Adrenal gland (tissue), 12 donors: Measurements from ENCODE around the gene SLC9A9. TPM values are rescaled to one million over a fixed set of nuclear protein-coding genes. Genes with fewer than 3 reads are reported as not detected.

ENCODE experiments used
- DNase-seq, 7 donors: peaks; one replicate each; pipeline ENCODE4 v3.0.0-alpha.2; 2019 to 2020
- H3K27ac ChIP-seq, 5 donors: fragments of 200-600 bp; sonication (generic) in 4 of 5; 1 replicate in 3 of 5; 2 replicates in 2 of 5; pipeline versions ENCODE4 v1.5.1 to v1.8.0; 2016 to 2020; ENCODE audit warnings: mild to moderate bottlenecking in 1 of 5
- H3K27me3 ChIP-seq: fragments of 200-600 bp; 2 replicates; pipeline ENCODE4 v1.8.0; 2021
- H3K36me3 ChIP-seq, 2 donors: fragments of 200-600 bp; replicated peaks in 1 of 2; 1 replicate in 1 of 2; 2 replicates in 1 of 2; pipeline versions ENCODE4 v1.5.1 to v1.8.0; 2018 to 2022
- H3K4me1 ChIP-seq, 2 donors: fragments of 200-600 bp; replicated peaks in 1 of 2; 1 replicate in 1 of 2; 2 replicates in 1 of 2; pipeline versions ENCODE4 v1.5.1 to v1.8.0; 2018 to 2021
- H3K4me3 ChIP-seq, 4 donors: fragments of 200-600 bp; sonication (generic) in 3 of 4; one replicate each; pipeline ENCODE4 v1.5.1; 2016 to 2018
- H3K9me3 ChIP-seq, 3 donors: fragments of 200-600 bp; sonication (generic) in 1 of 3; replicated peaks in 1 of 3; 1 replicate in 2 of 3; 2 replicates in 1 of 3; pipeline versions ENCODE4 v1.5.1 to v1.8.0; 2016 to 2021
- POLR2A ChIP-seq, 2 donors: fragments of 450-650 bp; IDR thresholded peaks; one replicate each; pipeline ENCODE4 v1.6.1; 2017; ENCODE audit warnings: antibody characterized with exemption in 2 of 2, mild to moderate bottlenecking in 2 of 2, moderate library complexity in 1 of 2
- WGBS, 4 donors: extraction: QIAGEN DNeasy Blood & Tissue Kit in 2 of 4; methylation state at CpG; one replicate each; pipeline versions ENCODE4 v1.1.5 to v1.1.7; 2013 to 2017; 5-methylcytosine and 5-hydroxymethylcytosine counted together
- intact Hi-C, 2 donors: fragments of 100-400 bp; cut with DNase I; formaldehyde crosslinking; loops; one replicate each; pipeline versions ENCODE4 v1.14.1 to v1.15.0; 2022 to 2023
- polyA plus RNA-seq, 3 donors: library from polyadenylated mRNA; stranded (reverse); fragments of 200-250 nt in 2 of 3; fragments of 350-450 nt in 1 of 3; fragmentation: Illumina TruSeq in 1 of 3; extraction: RNeasy Lipid Tissue Mini Kit (QIAGEN cat#74804) in 1 of 3; gene quantifications; one replicate each; pipeline ENCODE4 v1.2.3, GENCODE V29; 2013 to 2014
- total RNA-seq, 9 donors: library from RNA; depleted of rRNA in 4 of 9; stranded (reverse); fragments of >200 nt in 4 of 9; fragments of 120-200 nt in 1 of 9; fragmentation: NEBNext Ultra II Directional in 1 of 9; extraction: Animal tissue kit (Norgen Biotek cat#: 25700) in 1 of 9; gene quantifications; one replicate each; pipeline versions ENCODE4 v1.1.0 to v1.2.4, GENCODE V29; 2013 to 2023
- TF ChIP-seq, protein P1 (sequence below), 6 experiments: fragments of 450-650 bp in 4 of 6; fragments of 200-600 bp in 2 of 6; sonication (generic) in 1 of 6; IDR thresholded peaks; 1 replicate in 5 of 6; 2 replicates in 1 of 6; pipeline versions ENCODE4 v1.5.1 to v1.8.0; 2016 to 2021; ENCODE audit warnings: antibody characterized with exemption in 6 of 6, mild to moderate bottlenecking in 2 of 6, moderate library complexity in 1 of 6
- donor health status: healthy with polysubstance abuse.
- donor health status: Bipolar disorder and iron deficiency.
- donor health status: DM: yes; HTN: yes; CAD: no.
- donor health status: DM: no; HTN: no; CAD: no.
- donor health status: DM: no; HTN: no; CAD: no.
- donor health status: DM: yes; HTN: yes; CAD: no.

Gene SLC9A9
- total and polyA plus RNA-seq, 12 donors: 4.2 to 23.7 (median 13.5) TPM

DNA sequence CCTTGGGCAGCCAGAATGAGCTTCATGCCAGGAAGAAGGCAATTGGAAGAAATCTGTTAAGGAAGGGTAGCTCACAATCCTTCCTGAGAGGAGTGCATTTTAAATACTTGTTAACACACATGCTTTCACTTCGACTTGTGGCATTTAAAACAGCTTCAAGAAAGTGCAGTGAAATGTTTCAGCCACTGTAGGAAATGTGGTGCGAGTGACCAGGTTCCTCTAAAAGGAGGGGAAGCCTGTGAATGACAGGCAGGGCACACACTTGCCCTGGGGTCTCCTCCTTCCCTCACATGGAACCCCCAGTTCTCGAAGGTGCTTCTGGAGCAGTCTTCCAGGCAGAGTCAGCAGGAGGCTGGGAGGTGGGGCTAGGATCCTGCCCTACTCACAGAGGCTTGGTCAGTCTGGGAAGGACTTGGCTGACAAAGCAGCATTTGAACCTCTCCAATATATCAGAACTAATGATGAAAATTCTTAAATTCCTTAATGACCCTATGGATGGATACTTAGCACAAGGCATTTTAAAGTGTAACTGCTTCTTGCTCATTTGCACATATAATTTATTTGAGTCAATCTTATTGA, 370.1 kb downstream of the SLC9A9 start:
- no peak overlapping the region for H3K27ac ChIP-seq
- H3K9me3 ChIP-seq: no peaks in the 10 kb centered on the region
- intact Hi-C loops: no loop called here
- H3K4me1 ChIP-seq: no peaks in the 10 kb centered on the region
- WGBS, 4 donors: 66 to 85% (median 69%) methylated on average over 3 of the region's 3 CpGs
- H3K4me3 ChIP-seq: no peak overlapping the region
- DNase-seq: no peak
- no peaks in the 10 kb centered on the region for H3K27me3 ChIP-seq
- no peak for TF ChIP-seq POLR2A (IDR thresholded peaks at IDR 0.05)
- TF ChIP-seq, protein P1, sequence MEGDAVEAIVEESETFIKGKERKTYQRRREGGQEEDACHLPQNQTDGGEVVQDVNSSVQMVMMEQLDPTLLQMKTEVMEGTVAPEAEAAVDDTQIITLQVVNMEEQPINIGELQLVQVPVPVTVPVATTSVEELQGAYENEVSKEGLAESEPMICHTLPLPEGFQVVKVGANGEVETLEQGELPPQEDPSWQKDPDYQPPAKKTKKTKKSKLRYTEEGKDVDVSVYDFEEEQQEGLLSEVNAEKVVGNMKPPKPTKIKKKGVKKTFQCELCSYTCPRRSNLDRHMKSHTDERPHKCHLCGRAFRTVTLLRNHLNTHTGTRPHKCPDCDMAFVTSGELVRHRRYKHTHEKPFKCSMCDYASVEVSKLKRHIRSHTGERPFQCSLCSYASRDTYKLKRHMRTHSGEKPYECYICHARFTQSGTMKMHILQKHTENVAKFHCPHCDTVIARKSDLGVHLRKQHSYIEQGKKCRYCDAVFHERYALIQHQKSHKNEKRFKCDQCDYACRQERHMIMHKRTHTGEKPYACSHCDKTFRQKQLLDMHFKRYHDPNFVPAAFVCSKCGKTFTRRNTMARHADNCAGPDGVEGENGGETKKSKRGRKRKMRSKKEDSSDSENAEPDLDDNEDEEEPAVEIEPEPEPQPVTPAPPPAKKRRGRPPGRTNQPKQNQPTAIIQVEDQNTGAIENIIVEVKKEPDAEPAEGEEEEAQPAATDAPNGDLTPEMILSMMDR (IDR thresholded peaks at IDR 0.05): no peak
- no peaks in the 10 kb centered on the region for H3K36me3 ChIP-seq

DNA sequence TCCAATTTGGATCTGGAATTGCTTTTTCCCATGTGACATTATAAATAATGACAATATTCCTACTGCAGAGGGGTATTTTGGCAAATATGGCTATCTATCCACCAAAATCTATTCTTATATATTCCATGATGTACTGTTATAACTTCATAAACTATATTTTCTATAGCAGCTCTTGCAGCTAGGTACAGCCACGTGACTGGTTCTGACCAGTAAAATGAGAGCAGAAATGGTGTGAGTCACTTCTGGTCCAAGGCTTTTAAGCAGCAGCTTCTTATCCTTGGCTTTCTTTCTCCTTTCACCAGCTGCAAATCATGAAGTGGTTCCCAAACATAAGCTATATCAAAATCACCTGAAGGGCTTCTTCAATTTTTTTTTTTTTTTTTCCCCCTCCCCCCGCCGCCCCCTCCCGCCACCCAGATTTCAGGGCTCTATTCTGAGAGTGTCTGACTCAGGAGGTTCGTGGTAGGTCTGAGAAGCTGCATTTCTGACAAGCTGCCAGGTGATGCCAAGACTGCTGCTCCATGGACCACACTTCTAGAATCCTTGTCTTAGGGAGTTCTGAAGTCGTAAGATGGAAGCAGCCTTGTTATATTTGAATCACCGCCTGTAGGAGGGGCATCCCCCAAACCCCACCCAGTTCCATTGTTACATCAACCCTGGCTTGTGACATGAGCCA, 371.2 kb downstream of the SLC9A9 start:
- no peak overlapping the region for H3K4me3 ChIP-seq
- no peaks in the 10 kb centered on the region for H3K9me3 ChIP-seq
- DNase-seq: no peak
- intact Hi-C loops: no loop called here
- H3K27ac ChIP-seq: no peak overlapping the region
- WGBS, 4 donors: 79 to 88% (median 83%) methylated on average over 7 of the region's 7 CpGs
- H3K27me3 ChIP-seq: no peaks in the 10 kb centered on the region
- H3K36me3 ChIP-seq: no peaks in the 10 kb centered on the region
- TF ChIP-seq POLR2A (IDR thresholded peaks at IDR 0.05): no peak
- TF ChIP-seq, protein P1 (IDR thresholded peaks at IDR 0.05): no peak
- H3K4me1 ChIP-seq: no peaks in the 10 kb centered on the region

DNA sequence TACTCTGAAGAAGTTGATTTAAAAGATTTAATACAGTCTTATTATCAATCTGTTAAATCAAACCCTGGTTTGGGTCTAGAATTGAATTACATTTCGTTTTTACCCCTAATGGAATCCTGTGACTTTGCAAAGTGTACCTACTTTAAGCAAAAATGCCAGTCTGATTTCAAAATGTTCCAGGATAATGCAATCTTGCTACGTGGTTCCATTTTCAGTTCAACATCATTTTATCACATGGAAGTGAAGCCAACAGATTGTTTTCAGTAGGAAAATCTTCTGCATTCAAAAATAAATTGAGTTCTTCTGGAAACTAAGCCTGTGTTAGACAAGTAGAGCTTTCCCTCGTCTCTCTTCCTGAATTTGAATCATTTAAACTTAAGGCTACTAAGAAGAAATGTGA, 372.3 kb downstream of the SLC9A9 start:
- H3K9me3 ChIP-seq: no peaks in the 10 kb centered on the region
- H3K4me3 ChIP-seq: no peak overlapping the region
- no peak for TF ChIP-seq POLR2A (IDR thresholded peaks at IDR 0.05)
- TF ChIP-seq, protein P1 (IDR thresholded peaks at IDR 0.05): no peak
- no peaks in the 10 kb centered on the region for H3K36me3 ChIP-seq
- no peak overlapping the region for H3K27ac ChIP-seq
- H3K4me1 ChIP-seq: no peaks in the 10 kb centered on the region
- 61 to 75% (median 72%) methylated on average over 3 of the region's 3 CpGs for WGBS, 4 donors
- H3K27me3 ChIP-seq: no peaks in the 10 kb centered on the region
- no peak for DNase-seq
- intact Hi-C loops: no loop called here

DNA sequence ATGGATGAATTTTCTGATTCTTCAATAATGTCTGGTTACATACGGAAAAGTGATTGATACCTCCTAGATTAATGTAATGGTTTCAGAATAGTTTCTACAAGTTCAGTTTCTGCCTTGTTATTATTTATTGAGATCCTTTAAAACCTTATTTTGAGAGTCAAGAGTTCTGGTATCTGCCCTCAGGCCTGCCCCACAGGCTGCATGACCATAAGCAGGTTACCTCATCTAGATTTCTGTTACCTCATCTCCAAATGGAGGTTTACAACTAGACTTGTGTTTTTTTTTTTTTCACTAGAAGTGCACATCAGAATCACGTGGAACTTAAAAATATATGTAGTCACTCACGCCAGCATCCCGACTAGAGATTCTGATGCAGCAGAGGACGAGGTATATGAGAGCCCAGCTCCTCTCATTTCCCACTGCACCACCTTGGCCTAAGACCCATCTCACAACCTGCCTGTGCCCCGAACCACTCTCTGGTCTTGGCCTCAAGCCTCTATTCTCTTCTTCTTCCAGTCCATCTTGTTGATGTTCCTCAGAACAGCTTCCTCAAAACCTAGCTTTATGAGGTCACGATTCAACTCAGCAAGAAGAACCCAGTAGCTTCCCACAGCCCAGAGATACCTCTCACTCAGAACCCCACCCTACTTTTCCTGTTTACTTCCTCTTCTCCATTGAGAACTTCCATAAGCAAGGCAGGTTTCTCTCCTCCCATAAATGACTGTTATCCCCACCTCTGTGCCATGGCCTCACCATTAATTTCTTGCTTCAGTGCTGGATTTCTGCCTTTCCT, 375.3 kb downstream of the SLC9A9 start:
- intact Hi-C loops: no loop called here
- H3K27ac ChIP-seq: no peak overlapping the region
- no peaks in the 10 kb centered on the region for H3K27me3 ChIP-seq
- DNase-seq: no peak
- no peak for TF ChIP-seq POLR2A (IDR thresholded peaks at IDR 0.05)
- TF ChIP-seq, protein P1 (IDR thresholded peaks at IDR 0.05): no peak
- H3K4me1 ChIP-seq: no peaks in the 10 kb centered on the region
- no peak overlapping the region for H3K4me3 ChIP-seq
- H3K9me3 ChIP-seq: no peaks in the 10 kb centered on the region
- 88 to 93% (median 90%) methylated on average over 7 of the region's 7 CpGs for WGBS, 4 donors
- H3K36me3 ChIP-seq: no peaks in the 10 kb centered on the region
